HAP-1 (cell line): Measurements from ENCODE around the gene GSC2.
A peak's percentile ranks its signal among the peaks of the same experiment; 100 is the strongest.

ENCODE experiments used
- DNase-seq, 2 experiments: peaks; one replicate each; pipeline ENCODE4 v3.0.0-alpha.2; 2016 to 2020; ENCODE audit warnings: low spot score in 2 of 2
- H3K27me3 ChIP-seq: fragments of 250-450 bp; sonication (Bioruptor Pico); 2 replicates; pipeline ENCODE4 v1.5.1; 2020; ENCODE audit warnings: low read depth, mild to moderate bottlenecking, moderate library complexity
- H3K36me3 ChIP-seq: fragments of 250-450 bp; sonication (Bioruptor Pico); replicated peaks from 2 replicates; pipeline ENCODE4 v1.5.1; 2020; ENCODE audit warnings: mild to moderate bottlenecking
- H3K4me1 ChIP-seq: fragments of 250-450 bp; sonication (Bioruptor Pico); 2 replicates; pipeline ENCODE4 v1.5.1; 2020; ENCODE audit warnings: mild to moderate bottlenecking
- H3K4me3 ChIP-seq: fragments of 250-450 bp; sonication (Bioruptor Pico); 2 replicates; pipeline ENCODE4 v1.5.1; 2020; ENCODE audit warnings: mild to moderate bottlenecking, moderate library complexity
- H3K9me3 ChIP-seq: fragments of 250-450 bp; sonication (Bioruptor Pico); 2 replicates; pipeline ENCODE4 v1.5.1; 2020; ENCODE audit warnings: mild to moderate bottlenecking, moderate library complexity
- in situ Hi-C: fragments of 300-500 bp; cut with MboI; formaldehyde crosslinking; loops from 3 replicates; pipeline ENCODE4 v1.14.3; 2020; ENCODE audit warnings: low sequenced_read_pairs, inconsistent platforms, mixed read lengths

Gene GSC2, protein sequence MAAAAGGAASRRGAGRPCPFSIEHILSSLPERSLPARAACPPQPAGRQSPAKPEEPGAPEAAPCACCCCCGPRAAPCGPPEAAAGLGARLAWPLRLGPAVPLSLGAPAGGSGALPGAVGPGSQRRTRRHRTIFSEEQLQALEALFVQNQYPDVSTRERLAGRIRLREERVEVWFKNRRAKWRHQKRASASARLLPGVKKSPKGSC

DNA sequence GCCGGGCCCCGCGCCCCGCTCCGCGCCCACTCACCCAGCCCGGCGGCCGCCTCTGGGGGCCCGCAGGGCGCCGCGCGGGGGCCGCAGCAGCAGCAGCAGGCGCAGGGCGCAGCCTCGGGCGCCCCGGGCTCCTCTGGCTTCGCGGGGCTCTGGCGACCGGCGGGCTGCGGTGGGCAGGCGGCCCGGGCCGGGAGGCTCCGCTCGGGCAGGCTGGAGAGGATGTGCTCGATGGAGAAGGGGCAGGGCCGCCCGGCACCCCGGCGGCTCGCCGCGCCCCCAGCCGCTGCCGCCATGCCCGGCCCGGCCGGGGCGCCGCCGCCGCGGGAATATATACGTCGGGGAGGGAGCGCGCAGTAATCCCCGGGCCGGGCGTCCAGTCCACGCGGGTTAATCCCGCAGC is at the start of gene GSC2:
TSS of gene GSC2 (minus strand) at position 302 of the 400 bp plus-strand sequence. CDS start at position 293, 9 bp downstream.
- in situ Hi-C loops = no loop called here
- H3K4me1 ChIP-seq = no peaks in the 10 kb centered on the region
- H3K4me3 ChIP-seq = peak within 1 kb of the TSS; percentile 7; the same call in 1 of the 2 replicates
- H3K36me3 ChIP-seq = no peaks in the 10 kb centered on the region
- H3K27me3 ChIP-seq = peaks cover 32% of the 10 kb centered on the region
- DNase-seq = no peak
- no peaks in the 10 kb centered on the region; the same call in 1 of the 2 replicates for H3K9me3 ChIP-seq

DNA sequence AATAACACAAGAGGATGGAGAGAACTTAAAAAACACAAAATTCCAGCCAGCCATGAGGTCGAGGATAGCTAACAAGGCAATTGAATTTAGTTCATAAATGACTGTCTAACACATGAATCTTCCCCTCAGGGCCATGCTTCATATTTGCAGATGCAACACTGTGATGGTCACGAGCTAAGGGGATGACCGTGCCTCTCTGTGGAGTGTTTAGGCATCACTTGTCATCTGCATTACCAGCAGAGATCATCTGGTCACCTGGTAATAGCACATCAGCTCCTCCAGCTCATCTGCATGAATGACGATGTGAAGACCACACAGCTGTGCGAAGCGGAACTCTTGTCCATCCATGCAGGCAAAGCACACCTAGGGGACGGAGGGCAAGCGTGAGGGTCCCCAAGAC is 49.4 kb upstream of the GSC2 start:
- H3K36me3 ChIP-seq = 0 out of 2 replicates have a peak, but pooled peaks cover 3% of the 10 kb centered on the region
- DNase-seq = no peak
- H3K9me3 ChIP-seq = no peaks in the 10 kb centered on the region
- no peaks in the 10 kb centered on the region for H3K27me3 ChIP-seq
- no peaks in the 10 kb centered on the region for H3K4me1 ChIP-seq
- in situ Hi-C loops = no loop called here
- no peak overlapping the region for H3K4me3 ChIP-seq

DNA sequence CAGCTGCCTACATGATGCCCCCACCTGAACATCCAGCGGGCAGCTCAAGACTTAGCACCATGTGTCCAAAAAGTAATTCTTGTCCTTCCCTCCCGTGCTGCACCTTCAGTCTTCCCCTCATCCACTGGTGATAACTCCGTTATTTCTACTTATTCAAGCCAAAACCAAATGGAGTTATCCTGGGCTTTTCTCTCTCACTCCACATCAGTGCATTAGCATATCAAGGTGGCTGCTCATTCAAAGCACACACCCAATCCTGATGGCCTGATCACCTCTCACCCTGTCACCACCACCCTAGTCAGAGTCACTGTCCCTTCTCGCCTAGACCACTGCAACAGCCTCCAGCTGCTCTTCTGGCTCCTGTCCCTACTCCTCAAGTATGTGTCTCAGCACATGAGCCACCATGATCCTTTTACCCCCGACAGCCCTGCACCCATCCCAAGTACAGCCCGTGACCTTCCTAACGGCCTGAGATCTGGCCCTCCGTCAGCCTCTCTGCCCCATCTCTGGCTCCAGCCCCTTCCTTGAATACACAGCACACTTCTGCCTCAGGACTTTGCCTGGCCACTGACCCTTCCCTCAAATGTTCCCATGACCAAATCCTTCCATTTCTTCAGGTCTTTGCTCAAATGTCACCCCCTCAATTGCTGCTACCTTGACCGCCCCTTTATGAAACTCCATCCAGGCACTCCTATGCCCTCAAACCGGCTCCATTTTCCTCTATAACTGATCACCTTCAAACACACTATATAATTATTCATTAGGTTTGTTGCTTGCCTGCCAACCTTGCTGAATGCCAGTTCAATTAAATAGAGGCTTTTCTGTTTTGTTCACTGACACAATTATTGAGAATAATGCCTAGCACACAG is 48.1 kb upstream of the GSC2 start:
- in situ Hi-C loops = no loop called here
- Histone ChIP-seq H3K36me3 (0 out of 2 replicates have a peak, but pooled peaks cover 6% of the 10 kb centered on the region), H3K9me3 (no peaks in the 10 kb centered on the region), H3K4me1 (no peaks in the 10 kb centered on the region), H3K4me3 (no peak overlapping the region), H3K27me3 (no peaks in the 10 kb centered on the region)
- DNase-seq = no peak

DNA sequence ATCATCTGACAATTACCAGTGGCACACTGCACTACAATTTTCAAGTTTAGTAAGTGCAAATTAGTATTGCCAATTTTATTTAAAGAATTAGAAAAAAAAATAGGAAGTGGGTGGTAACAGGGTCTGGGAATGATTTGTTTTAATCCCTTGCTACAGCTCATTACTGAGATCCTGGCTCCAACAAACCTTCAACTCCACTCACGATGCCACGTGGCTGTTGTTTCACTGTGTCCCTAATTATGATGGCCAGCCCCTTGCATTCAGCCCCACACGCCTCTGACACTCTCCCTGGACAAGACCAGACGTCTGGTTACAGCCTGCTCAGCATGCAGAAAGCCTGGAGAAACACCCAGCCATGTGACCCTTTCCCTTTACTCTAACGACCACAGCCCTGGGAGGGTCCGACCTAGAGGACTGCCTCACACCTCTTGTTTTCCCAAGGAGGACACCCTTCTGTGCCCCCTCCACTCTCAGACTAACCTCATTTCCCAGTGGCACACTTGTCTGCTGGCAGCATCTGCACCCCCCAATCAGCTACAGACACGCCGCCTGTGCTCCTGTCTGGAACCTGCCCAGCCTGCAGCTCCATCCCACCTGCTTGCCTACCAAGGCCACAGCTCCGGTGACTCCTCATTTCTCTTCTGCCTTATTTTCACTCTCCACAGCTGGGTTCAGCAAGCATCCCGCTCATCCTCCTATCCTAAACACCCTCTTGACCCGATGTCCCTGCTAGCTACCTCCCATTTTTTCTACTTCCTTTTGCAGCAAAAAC is 46.9 kb upstream of the GSC2 start:
- Histone ChIP-seq H3K36me3 (0 out of 2 replicates have a peak, but pooled peaks cover 6% of the 10 kb centered on the region), H3K4me3 (no peak overlapping the region), H3K27me3 (no peaks in the 10 kb centered on the region), H3K4me1 (no peaks in the 10 kb centered on the region), H3K9me3 (no peaks in the 10 kb centered on the region)
- in situ Hi-C loops = no loop called here
- no peak for DNase-seq

DNA sequence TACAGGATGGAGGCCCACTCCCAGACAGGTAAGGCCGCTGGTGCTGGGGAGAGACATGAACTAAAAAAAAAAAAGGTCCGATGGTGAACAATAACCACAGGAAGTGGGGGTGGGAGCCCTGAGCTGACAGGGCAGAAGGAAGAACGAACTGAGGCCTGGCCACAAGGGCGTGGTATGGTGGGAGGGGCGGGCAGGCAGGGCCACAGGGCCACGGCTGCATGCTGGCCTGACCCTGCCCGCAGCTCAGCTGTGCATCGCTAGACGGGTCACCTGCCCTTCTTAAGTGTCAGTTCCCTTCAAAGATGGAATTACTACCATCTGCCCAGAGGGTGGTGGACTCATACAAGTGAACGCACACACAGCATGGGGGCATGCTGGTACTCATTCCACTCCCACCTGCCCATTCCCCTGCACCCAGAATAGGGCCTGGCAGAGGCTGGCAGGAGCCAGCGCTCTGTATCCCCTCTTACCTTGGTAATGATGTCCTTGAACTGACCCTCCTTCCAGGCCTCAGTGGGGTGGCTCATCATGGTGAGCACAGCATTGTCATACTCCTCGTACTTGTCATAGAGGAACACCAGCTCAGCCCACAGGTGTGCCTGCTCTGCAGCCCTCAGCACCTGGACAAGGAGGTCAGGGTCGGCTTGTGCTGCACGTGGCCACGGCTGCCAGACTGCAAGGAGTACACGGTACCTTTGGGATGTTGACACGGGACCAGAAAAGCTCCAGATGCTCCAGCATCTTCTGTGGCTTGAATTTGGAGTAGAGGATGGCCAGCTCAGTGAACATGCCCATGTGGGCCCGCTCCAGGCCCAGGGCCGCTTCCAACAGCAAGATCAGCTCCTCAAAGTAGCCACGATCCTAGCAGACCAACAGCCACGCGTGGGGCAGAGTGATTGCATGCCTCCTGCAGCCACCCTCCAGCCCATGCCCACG is 46.0 kb upstream of the GSC2 start:
- Histone ChIP-seq H3K36me3 (0 out of 2 replicates have a peak, but pooled peaks cover 6% of the 10 kb centered on the region), H3K4me1 (no peaks in the 10 kb centered on the region), H3K4me3 (no peak overlapping the region), H3K9me3 (no peaks in the 10 kb centered on the region), H3K27me3 (no peaks in the 10 kb centered on the region)
- DNase-seq = no peak
- in situ Hi-C loops = no loop called here

DNA sequence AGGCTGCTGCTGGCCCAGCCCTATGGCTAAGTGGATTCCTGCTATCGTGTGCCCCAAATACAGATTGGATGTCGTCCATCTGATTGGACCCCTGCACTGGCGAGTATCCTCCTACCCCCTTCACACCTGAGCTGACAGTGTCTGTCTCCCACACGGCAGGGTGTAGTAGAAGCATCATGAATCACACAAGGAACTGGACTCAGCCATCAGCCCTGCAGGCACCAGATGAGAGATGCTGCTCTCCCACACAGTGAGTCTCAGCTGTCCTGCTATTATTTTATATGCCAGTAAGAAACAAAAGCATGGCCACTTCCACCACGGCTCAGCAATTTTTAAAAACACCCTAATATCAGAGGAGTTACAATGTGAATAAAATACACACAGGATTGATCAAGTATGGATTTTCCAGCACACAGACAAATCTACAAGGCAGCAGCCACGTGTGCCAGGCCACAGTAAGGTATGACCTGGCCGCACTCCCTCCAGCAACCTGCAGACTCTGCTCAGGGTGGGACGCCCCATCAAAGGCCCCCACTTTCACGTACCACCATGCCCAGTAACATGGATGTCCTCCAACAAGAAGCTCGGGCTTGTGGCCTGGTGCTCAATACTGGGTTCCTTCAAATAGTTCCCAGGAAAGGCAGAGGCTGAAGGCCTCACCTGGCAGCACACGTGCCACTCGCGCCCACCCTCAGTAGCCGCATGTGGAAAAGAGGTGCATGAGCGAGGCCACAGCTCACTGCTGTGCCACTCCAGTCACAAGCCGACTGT is 44.9 kb upstream of the GSC2 start:
- H3K4me1 ChIP-seq = no peaks in the 10 kb centered on the region
- no peaks in the 10 kb centered on the region for H3K9me3 ChIP-seq
- no peak for DNase-seq
- no peak overlapping the region for H3K4me3 ChIP-seq
- H3K36me3 ChIP-seq = 0 out of 2 replicates have a peak, but pooled peaks cover 6% of the 10 kb centered on the region
- no peaks in the 10 kb centered on the region for H3K27me3 ChIP-seq
- in situ Hi-C loops = no loop called here

DNA sequence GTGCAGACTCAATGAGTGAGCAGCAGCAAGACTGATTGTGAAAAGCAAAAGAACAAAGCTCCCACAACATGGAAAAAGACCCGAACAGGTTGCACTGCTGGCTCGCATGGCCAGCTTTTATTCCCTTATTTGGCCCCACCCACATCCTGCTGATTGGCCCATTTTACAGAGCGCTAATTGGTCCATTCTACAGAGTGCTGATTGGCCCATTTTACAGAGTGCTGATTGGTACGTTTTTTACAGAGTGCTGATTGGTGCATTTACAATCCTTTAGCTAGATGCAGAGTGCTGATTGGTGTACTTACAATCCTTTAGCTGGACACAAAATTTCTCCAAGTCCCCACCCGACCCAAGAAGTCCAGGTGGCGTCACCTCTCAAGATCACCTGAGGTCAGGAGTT is 43.8 kb upstream of the GSC2 start:
- no peak for DNase-seq
- H3K36me3 ChIP-seq = 0 out of 2 replicates have a peak, but pooled peaks cover 6% of the 10 kb centered on the region
- H3K4me3 ChIP-seq = no peak overlapping the region
- no peaks in the 10 kb centered on the region for H3K4me1 ChIP-seq
- no peaks in the 10 kb centered on the region for H3K9me3 ChIP-seq
- no peaks in the 10 kb centered on the region for H3K27me3 ChIP-seq
- in situ Hi-C loops = no loop called here

DNA sequence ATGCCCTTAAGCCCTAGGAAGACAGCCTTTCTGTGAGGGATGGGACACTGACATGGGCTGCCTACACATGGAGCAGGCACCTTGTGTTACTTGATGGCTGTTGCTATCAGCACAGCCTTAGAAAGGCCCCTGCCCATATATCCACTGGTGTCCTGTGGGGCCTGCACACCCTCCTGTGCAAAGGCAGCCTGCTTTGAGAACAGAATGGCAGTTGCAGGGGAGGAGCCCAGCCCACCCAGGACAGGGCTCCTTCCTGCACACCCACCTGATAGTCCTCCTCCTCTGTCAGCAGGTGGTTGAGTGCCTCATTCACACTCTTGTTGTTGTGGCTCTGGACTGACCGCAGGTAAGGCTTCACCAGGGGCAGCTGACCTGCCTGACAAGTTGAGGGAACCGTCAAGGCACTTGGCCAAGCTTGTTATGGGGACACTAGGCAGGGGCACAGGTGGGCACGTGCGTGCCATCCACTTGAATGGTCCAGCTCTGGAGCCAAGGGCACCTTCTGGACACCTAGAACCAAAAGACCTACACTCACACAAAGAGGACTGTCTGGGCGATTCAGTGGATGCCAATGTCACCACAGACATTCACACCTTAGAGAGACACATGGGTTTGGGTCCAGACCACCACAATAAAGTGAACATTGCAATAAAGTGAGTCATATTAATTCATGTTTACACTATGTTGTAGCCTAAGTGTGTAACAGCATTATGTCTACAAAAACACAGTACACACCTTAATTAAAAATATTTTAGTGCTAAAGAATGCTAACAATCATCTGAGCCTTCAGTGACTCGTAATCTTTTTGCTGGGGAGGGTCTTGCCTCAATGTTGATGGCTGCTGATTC is 37.8 kb upstream of the GSC2 start:
- H3K4me1 ChIP-seq = no peaks in the 10 kb centered on the region
- H3K4me3 ChIP-seq = no peak overlapping the region
- H3K9me3 ChIP-seq = no peaks in the 10 kb centered on the region
- no peaks in the 10 kb centered on the region for H3K27me3 ChIP-seq
- no peak for DNase-seq
- in situ Hi-C loops = loop anchor here (5.0 kb wide), 1 partner anchor 439 kb away; no protein-coding TSS in a partner anchor
- H3K36me3 ChIP-seq = no peaks in the 10 kb centered on the region

DNA sequence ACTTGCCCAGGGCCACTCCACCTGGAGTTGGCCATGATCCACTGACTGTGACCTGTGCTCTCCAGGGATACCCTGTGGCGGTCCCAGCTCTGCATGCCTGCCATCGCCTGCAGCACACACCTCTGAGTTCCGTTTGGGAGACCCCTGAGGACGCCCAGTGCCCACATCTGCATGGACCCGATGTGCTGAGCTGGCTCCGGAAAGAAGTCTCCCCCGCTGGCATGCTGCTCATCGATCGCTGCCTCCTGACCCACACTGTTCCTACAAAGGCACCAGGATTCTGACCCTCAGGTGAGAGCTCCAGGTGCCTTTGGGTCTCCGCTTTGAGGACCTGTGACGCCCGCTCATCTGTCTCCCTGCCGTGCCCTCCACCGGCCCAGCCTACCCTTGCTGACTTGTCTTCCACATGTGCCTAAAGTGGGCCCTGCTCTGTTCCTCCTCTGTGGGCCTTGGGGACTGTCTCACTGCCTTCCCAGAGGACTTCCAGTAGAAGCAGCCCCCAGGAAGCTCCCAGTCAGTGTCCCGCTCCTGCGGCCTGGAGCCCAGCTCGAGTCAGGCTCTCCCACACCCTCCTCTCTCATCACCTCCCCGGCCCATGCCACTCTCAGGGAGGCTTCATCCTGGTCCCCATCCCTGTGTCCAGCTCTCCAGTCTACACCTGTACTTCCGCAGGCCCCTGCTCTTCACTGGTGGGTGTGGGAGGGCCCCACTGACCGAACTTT is 34.3 kb upstream of the GSC2 start:
- Histone ChIP-seq H3K4me3 (no peak overlapping the region), H3K27me3 (no peaks in the 10 kb centered on the region), H3K36me3 (no peaks in the 10 kb centered on the region), H3K4me1 (peaks cover 2% of the 10 kb centered on the region; the same call in 1 of the 2 replicates), H3K9me3 (no peaks in the 10 kb centered on the region)
- in situ Hi-C loops = no loop called here
- no peak for DNase-seq

DNA sequence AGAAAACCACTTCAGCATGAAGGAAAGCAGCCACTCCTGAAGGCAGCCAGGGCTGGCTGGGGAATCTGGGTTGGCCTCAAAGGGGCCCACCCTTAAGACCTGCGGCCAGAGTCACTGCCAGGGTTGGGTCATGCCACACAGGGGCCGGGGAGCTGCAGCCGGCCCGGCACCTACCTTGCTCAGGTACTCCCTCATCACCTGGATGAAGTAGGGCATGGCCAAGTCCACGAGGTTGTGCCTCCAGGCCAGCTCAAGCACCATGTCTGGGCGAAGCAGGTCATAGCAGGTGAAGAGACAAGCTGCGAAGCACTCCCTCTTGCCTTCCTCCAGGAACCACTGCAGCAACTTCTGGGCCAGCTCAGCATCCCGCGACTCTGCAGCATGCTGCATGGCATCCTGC is 33.1 kb upstream of the GSC2 start:
- H3K27me3 ChIP-seq = no peaks in the 10 kb centered on the region
- H3K4me3 ChIP-seq = no peak overlapping the region
- in situ Hi-C loops = no loop called here
- peaks cover 6% of the 10 kb centered on the region for H3K4me1 ChIP-seq
- H3K9me3 ChIP-seq = no peaks in the 10 kb centered on the region
- DNase-seq = no peak
- no peaks in the 10 kb centered on the region for H3K36me3 ChIP-seq

DNA sequence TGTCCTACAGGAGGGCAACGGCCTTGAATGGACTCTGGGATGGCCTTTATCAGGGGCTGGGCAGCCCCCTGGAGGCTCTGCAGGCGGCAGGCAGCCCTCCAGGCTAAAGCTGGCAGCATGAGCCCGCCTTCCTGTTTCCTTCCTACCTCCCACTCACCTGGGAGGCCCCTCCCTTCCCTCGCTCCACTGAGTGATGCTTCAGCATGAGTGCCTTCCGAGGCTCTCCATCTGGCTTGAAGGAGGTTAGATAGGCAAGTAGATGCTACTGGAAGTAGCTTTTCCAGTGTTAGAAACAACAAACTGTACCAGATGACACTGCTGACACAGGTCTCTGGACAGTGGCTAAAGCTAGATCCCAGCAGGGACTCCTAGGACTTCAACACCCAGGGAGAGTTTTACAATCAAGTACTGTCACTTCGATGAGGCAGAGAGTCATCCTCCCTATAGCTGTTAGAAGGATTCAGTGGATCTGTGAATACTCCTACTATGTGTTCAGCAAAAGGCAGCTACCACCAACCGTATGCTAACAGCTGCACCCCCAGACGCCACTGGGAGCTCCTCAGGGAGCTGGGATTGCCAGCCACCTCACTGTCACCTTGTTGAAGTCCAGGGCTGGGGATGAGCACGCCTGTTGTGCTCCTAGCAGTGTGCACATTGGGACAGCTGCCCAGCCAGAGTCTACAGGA is 32.5 kb upstream of the GSC2 start:
- Histone ChIP-seq H3K27me3 (no peaks in the 10 kb centered on the region), H3K4me3 (no peak overlapping the region), H3K4me1 (peaks cover 6% of the 10 kb centered on the region), H3K9me3 (no peaks in the 10 kb centered on the region), H3K36me3 (peaks cover 4% of the 10 kb centered on the region)
- in situ Hi-C loops = no loop called here
- DNase-seq = no peak
